CD14-positive monocyte (primary cell): ENCODE data around the gene SYT13. TPM values are rescaled to one million over a fixed set of nuclear protein-coding genes. Genes with fewer than 3 reads are reported as not detected.

Experiments used
- DNase-seq, 3 donors: peaks; one replicate each; pipeline ENCODE4 v3.0.0-alpha.2; 2011 to 2022
- H2AFZ ChIP-seq: 2 replicates; pipeline ENCODE4 v1.6.0; 2012; ENCODE audit warnings: mild to moderate bottlenecking, low read depth, low read length, inconsistent platforms; ENCODE audit not compliant: insufficient read depth, poor library complexity, severe bottlenecking
- H3K27ac ChIP-seq, 2 donors: 1 replicate in 1 of 2; 2 replicates in 1 of 2; pipeline ENCODE4 v1.5.1; 2012 to 2013; ENCODE audit warnings: low read length in 2 of 2, control low read depth in 1 of 2, inconsistent platforms in 1 of 2, low read depth in 1 of 2, mild to moderate bottlenecking in 1 of 2
- H3K27me3 ChIP-seq, 2 donors: one replicate each; pipeline versions ENCODE4 v1.6.0 to v1.6.1; 2011 to 2013; ENCODE audit warnings: low read length in 2 of 2; ENCODE audit not compliant: control insufficient read depth in 2 of 2, insufficient read depth in 2 of 2
- H3K36me3 ChIP-seq, 2 donors: replicated peaks in 1 of 2; 1 replicate in 1 of 2; 2 replicates in 1 of 2; pipeline versions ENCODE4 v1.5.1 to v1.6.1; 2012 to 2013; ENCODE audit warnings: low read length in 2 of 2, control low read depth in 1 of 2, inconsistent platforms in 1 of 2, mild to moderate bottlenecking in 1 of 2; ENCODE audit not compliant: insufficient read depth in 2 of 2, control insufficient read depth in 1 of 2
- H3K4me1 ChIP-seq, 2 donors: 1 replicate in 1 of 2; 2 replicates in 1 of 2; pipeline versions ENCODE4 v1.5.1 to v1.6.1; 2012 to 2013; ENCODE audit warnings: low read length in 2 of 2, control low read depth in 1 of 2, inconsistent platforms in 1 of 2, mild to moderate bottlenecking in 1 of 2, moderate library complexity in 1 of 2; ENCODE audit not compliant: insufficient read depth in 2 of 2, control insufficient read depth in 1 of 2
- H3K4me2 ChIP-seq: replicated peaks from 2 replicates; pipeline ENCODE3; 2012; ENCODE audit warnings: low read length, moderate library complexity, mild to moderate bottlenecking; ENCODE audit not compliant: poor library complexity, severe bottlenecking; ENCODE audit errors: extremely low read depth
- H3K4me3 ChIP-seq, 3 experiments: fragments of 200-600 bp in 1 of 3; sonication (generic) in 1 of 3; replicated peaks in 1 of 3; 1 replicate in 2 of 3; 2 replicates in 1 of 3; pipeline ENCODE4 v1.5.1; 2011 to 2013; ENCODE audit warnings: low read length in 3 of 3, mild to moderate bottlenecking in 3 of 3, control low read depth in 2 of 3, low read depth in 2 of 3, inconsistent platforms in 1 of 3, moderate library complexity in 1 of 3
- H3K79me2 ChIP-seq: 2 replicates; pipeline ENCODE4 v1.6.0; 2012; ENCODE audit warnings: mild to moderate bottlenecking, control low read depth, inconsistent platforms, low read length, moderate library complexity; ENCODE audit not compliant: insufficient read depth
- H3K9ac ChIP-seq: 2 replicates; pipeline ENCODE4 v1.6.0; 2017; ENCODE audit warnings: low read length, mild to moderate bottlenecking; ENCODE audit not compliant: insufficient read depth, poor library complexity, severe bottlenecking
- H3K9me3 ChIP-seq, 2 donors: replicated peaks in 1 of 2; 1 replicate in 1 of 2; 2 replicates in 1 of 2; pipeline versions ENCODE4 v1.5.1 to v1.6.1; 2012 to 2013; ENCODE audit warnings: low read length in 2 of 2, control low read depth in 1 of 2; ENCODE audit not compliant: control insufficient read depth in 1 of 2, insufficient read depth in 1 of 2
- H4K20me1 ChIP-seq: 2 replicates; pipeline ENCODE4 v1.6.0; 2012; ENCODE audit warnings: mild to moderate bottlenecking, low read length, control low read depth, moderate library complexity; ENCODE audit not compliant: insufficient read depth
- H3K27ac Mint-ChIP-seq, 7 donors: one replicate each; pipeline ENCODE4 v1.8.0; 2020; ENCODE audit warnings: mild to moderate bottlenecking in 7 of 7, mixed read lengths in 7 of 7, moderate library complexity in 6 of 7, inconsistent platforms in 2 of 7
- H3K27me3 Mint-ChIP-seq, 3 donors: one replicate each; pipeline ENCODE4 v1.8.0; 2021 to 2022; ENCODE audit warnings: low read depth in 3 of 3, mild to moderate bottlenecking in 3 of 3, mixed read lengths in 3 of 3, moderate library complexity in 3 of 3, inconsistent platforms in 1 of 3
- H3K36me3 Mint-ChIP-seq, 2 donors: one replicate each; pipeline ENCODE4 v1.8.0; 2020; ENCODE audit warnings: mixed read lengths in 2 of 2, inconsistent platforms in 1 of 2, mild to moderate bottlenecking in 1 of 2
- H3K4me1 Mint-ChIP-seq: one replicate; pipeline ENCODE4 v1.8.0; 2020; ENCODE audit warnings: mild to moderate bottlenecking, mixed read lengths
- H3K4me3 Mint-ChIP-seq, 2 donors: one replicate each; pipeline ENCODE4 v1.8.0; 2020; ENCODE audit warnings: mild to moderate bottlenecking in 2 of 2, mixed read lengths in 2 of 2, moderate library complexity in 1 of 2
- H3K9me3 Mint-ChIP-seq, 7 donors: one replicate each; pipeline ENCODE4 v1.8.0; 2020 to 2022; ENCODE audit warnings: mixed read lengths in 7 of 7, mild to moderate bottlenecking in 6 of 7, moderate library complexity in 6 of 7, inconsistent platforms in 2 of 7
- CTCF ChIP-seq: fragments of 200-600 bp; IDR thresholded peaks from one replicate; pipeline ENCODE4 v1.8.0; 2022; ENCODE audit warnings: antibody characterized with exemption, mild to moderate bottlenecking
- WGBS: methylation state at CpG from one replicate; pipeline ENCODE4 v1.1.5; 2013; ENCODE audit warnings: missing lambda C conversion rate; ENCODE audit not compliant: insufficient coverage; 5-methylcytosine and 5-hydroxymethylcytosine counted together
- intact Hi-C, 2 donors: fragments of 100-400 bp; cut with micrococcal nuclease; formaldehyde crosslinking; loops; one replicate each; pipeline versions ENCODE4 v1.15.0 to v1.15.1; 2023
- polyA plus RNA-seq, 3 donors: library from polyadenylated mRNA; depleted of rRNA in 1 of 3; unstranded in 2 of 3; stranded (reverse) in 1 of 3; fragments of 300-500 nt in 2 of 3; fragments of >200 nt in 1 of 3; fragmentation: Illumina TruSeq in 2 of 3; gene quantifications; 1 replicate in 2 of 3; 2 replicates in 1 of 3; pipeline ENCODE4 v1.2.3, GENCODE V29; 2012 to 2021

SYT13 gene
- polyA plus RNA-seq, 3 donors, result not detected

- no peak overlapping the region for H2AFZ ChIP-seq
- H3K36me3 ChIP-seq, result no peaks in the 10 kb centered on the region
- H3K4me2 ChIP-seq, result no peak overlapping the region
- 88% methylated on average over 1 of the region's 1 CpG for WGBS
- H3K9ac ChIP-seq, result no peak overlapping the region
- DNase-seq, result no peak
- H3K4me3 Mint-ChIP-seq, result no peak overlapping the region
- H3K4me1 ChIP-seq, result no peaks in the 10 kb centered on the region
- peaks cover 42 to 57% (median 44%) of the 10 kb centered on the region in 3 donors for H3K27me3 Mint-ChIP-seq
- intact Hi-C loops, result loop anchor here (10.0 kb wide), 1 partner anchor 176 kb away; no protein-coding TSS in a partner anchor
- H3K79me2 ChIP-seq, result no peaks in the 10 kb centered on the region
- no peaks in the 10 kb centered on the region for H3K36me3 Mint-ChIP-seq
- peaks cover 4 to 13% of the 10 kb centered on the region in 2 donors for H3K9me3 ChIP-seq
- no peak overlapping the region for H3K27ac Mint-ChIP-seq
- no peak overlapping the region for H3K27ac ChIP-seq
- no peaks in the 10 kb centered on the region for H4K20me1 ChIP-seq
- H3K27me3 ChIP-seq, result peaks cover 35 to 37% of the 10 kb centered on the region in 2 donors
- H3K4me3 ChIP-seq, result no peak overlapping the region
- H3K4me1 Mint-ChIP-seq, result no peaks in the 10 kb centered on the region
- H3K9me3 Mint-ChIP-seq, result peaks cover 0 to 14% (median 4%) of the 10 kb centered on the region in 7 donors
- TF ChIP-seq CTCF, result no peak
These were observed 4.4 kb upstream of the SYT13 start for GRCh38 chr11:45290586-45290985.

GRCh38 chr11:45289369-45289768 lies 3.2 kb upstream of the SYT13 start:
- Histone ChIP-seq H3K27ac (no peak overlapping the region), H3K79me2 (no peaks in the 10 kb centered on the region), H2AFZ (no peak overlapping the region), H4K20me1 (no peaks in the 10 kb centered on the region), H3K4me1 (no peaks in the 10 kb centered on the region), H3K9ac (no peak overlapping the region), H3K9me3 (peaks cover 4 to 13% of the 10 kb centered on the region in 2 donors), H3K27me3 (peaks cover 47 to 49% of the 10 kb centered on the region in 2 donors), H3K4me2 (no peak overlapping the region), H3K4me3 (no peak overlapping the region), H3K36me3 (no peaks in the 10 kb centered on the region)
- intact Hi-C loops, result no loop called here
- Mint-ChIP-seq H3K4me1 (no peaks in the 10 kb centered on the region), H3K27me3 (peaks cover 51 to 69% (median 53%) of the 10 kb centered on the region in 3 donors), H3K4me3 (no peak overlapping the region), H3K9me3 (peaks cover 0 to 14% (median 4%) of the 10 kb centered on the region in 7 donors), H3K27ac (no peak overlapping the region), H3K36me3 (no peaks in the 10 kb centered on the region)
- no CpG with 5 or more reads among the region's 1 CpG for WGBS
- no peak for TF ChIP-seq CTCF
- DNase-seq, result no peak
